WI38 (cell line): Measurements from ENCODE around the gene SUCLG2.

Source experiments
- H3K4me3 ChIP-seq: 2 replicates; pipeline ENCODE4 v1.5.1; 2011; ENCODE audit warnings: low read depth, mild to moderate bottlenecking, control low read depth, low read length
- TF ChIP-seq, protein P1 (sequence below): IDR thresholded peaks from 2 replicates; pipeline ENCODE4 v1.5.1; 2012; ENCODE audit warnings: low read depth, mild to moderate bottlenecking, control low read depth, low read length

The SUCLG2 gene

DNA sequence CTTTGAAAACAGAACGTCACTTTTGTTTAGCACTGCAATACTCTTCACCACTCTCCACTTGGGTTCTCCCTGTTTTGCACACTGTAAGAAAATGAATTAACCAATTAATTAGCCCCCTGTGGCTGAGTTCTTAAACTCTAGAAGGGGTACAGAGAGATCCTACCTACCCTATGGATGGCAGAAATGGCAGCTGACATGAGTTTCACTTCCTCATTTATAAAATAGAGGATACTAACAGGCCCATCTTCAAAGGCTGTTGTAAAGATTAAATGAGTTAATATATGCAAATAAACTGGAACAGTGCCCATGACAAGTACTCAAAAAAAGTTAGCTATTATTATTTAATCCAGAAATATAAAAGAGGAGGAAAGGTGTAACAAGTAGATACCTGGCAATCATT is 36.9 kb downstream of the SUCLG2 start:
- TF ChIP-seq, protein P1, sequence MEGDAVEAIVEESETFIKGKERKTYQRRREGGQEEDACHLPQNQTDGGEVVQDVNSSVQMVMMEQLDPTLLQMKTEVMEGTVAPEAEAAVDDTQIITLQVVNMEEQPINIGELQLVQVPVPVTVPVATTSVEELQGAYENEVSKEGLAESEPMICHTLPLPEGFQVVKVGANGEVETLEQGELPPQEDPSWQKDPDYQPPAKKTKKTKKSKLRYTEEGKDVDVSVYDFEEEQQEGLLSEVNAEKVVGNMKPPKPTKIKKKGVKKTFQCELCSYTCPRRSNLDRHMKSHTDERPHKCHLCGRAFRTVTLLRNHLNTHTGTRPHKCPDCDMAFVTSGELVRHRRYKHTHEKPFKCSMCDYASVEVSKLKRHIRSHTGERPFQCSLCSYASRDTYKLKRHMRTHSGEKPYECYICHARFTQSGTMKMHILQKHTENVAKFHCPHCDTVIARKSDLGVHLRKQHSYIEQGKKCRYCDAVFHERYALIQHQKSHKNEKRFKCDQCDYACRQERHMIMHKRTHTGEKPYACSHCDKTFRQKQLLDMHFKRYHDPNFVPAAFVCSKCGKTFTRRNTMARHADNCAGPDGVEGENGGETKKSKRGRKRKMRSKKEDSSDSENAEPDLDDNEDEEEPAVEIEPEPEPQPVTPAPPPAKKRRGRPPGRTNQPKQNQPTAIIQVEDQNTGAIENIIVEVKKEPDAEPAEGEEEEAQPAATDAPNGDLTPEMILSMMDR: no peak
- no peak overlapping the region for H3K4me3 ChIP-seq

GRCh38 chr3:67616046-67616445 is 38.4 kb downstream of the SUCLG2 start:
- H3K4me3 ChIP-seq: no peak overlapping the region
- TF ChIP-seq, protein P1: no peak

DNA sequence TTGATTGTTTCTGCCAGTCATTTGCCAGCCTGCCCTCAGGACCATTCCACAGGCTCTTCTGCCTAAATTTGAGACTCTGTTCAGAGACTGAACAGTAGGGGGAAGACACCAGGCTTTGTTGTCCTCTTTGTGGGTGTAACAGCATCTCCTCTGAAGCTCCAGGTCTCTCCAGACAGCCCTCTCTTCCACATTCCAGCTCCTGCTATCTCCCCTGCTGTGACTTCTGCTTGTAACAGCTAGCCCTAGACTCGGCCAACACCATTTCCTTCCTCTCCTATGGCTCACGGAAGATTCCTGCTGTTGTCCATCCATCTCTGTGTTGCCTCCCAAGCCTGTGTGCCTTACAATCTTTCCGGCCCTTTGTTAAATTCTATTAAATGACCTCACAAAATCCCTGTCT is 40.2 kb downstream of the SUCLG2 start:
- no peak overlapping the region for H3K4me3 ChIP-seq
- TF ChIP-seq, protein P1: no peak

DNA sequence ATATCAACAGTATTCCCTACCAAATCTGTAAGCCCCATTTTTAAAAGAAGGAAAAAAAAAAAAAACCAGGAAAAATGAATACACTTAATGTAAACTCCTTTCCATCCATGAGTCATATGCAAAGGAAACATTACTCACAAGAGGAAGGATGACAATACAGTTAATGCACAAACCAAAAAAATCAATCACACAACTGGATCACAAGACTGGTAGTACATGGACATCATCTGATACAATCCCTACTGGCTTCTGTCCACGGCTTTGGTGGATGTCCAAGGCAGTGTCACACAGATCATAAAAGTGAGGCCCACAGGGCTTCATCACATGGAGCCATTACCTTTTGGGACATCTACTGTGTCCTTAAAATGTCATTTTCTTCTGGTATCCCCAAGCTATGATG is 44.0 kb downstream of the SUCLG2 start:
- TF ChIP-seq, protein P1: no peak
- H3K4me3 ChIP-seq: no peak overlapping the region

DNA sequence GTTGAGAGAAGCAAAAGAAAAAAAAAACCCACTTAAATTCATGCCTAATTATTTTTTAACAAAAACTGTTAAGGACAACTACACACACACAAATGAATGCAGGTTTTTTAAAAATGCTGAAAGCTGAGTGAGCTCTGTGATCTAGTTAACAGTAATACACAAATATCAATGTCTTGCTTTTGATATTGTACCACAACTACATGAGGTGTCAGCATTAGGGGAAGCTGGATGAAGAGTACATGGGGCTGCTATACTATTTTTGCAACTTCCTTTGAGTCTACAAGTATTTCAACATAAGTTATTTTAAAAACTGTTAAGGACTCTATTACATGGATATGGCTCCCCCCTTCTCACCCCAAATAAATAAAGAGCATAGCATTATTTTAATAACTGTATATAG is 44.7 kb downstream of the SUCLG2 start:
- no peak overlapping the region for H3K4me3 ChIP-seq
- TF ChIP-seq, protein P1: no peak

DNA sequence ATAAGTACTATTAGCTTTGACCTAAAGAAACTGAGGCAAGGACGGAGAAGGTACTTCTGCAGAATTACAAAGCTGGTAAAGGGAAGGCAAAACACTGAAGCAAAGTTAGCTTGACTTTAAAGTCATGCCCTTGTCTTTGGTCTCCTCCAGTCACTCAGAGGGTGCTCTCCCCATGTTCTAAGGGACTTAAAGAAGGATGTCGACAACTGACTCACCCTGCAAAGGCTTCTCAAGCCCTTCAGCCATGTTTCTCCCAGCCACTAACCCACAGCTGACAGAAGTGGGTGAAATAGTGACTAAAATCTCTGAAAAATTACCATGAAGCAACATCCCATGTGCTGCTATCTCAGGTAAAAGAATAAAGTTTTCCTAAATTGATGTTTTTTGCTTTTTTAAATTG is 46.4 kb downstream of the SUCLG2 start:
- no peak overlapping the region for H3K4me3 ChIP-seq
- TF ChIP-seq, protein P1: no peak

DNA sequence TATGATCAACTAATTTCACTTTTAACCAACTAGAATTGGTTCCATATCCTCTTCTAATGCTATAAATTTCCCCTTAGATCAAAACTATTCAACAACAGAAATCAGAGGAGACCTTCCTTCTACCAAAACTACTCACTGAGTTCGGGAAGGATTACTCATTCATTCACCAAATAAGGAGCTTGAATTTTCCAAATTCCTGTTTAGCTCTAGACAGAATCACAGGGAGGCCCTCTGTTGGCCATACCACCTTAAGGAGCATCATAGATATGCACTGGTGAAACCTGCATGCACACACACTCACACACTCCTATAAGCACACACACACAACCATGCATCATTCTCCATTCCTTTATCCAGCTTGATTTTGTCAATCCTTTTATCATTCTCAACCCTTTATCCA is 49.0 kb downstream of the SUCLG2 start:
- TF ChIP-seq, protein P1: peak; percentile 47
- H3K4me3 ChIP-seq: no peak overlapping the region
